H1 (cell line): ENCODE data around the gene FMR1. TPM values are rescaled to one million over a fixed set of nuclear protein-coding genes. Genes with fewer than 3 reads are reported as not detected.

Experiments
- CTCF ChIA-PET: fragments of 300-600 bp; sonication (Branson Sonifier 250); formaldehyde crosslinking; loops from one replicate; lab custom pipeline; 2021; ENCODE audit not compliant: partially characterized antibody; lab: Charles Lee
- POLR2A ChIA-PET: fragments of 300-600 bp; sonication (Branson Sonifier 250); formaldehyde crosslinking; loops from one replicate; lab custom pipeline; 2021; ENCODE audit warnings: inconsistent platforms; ENCODE audit not compliant: partially characterized antibody; lab: Charles Lee
- DNase-seq, 2 experiments: peaks; one replicate each; pipeline versions ENCODE4 v3.0.0 to v3.0.0-alpha.2; 2010 to 2022; ENCODE audit warnings: low spot score in 2 of 2, low read depth in 1 of 2, mixed read lengths in 1 of 2
- FAIRE-seq: peaks from 2 replicates; lab custom pipeline; 2011; peaks lifted over from hg19 to GRCh38; lab: Jason Lieb, UNC
- H2AFZ ChIP-seq: 2 replicates; pipeline ENCODE4 v1.8.1; 2012; ENCODE audit warnings: low read length, inconsistent platforms
- H2AK5ac ChIP-seq: 2 replicates; pipeline ENCODE4 v1.6.1; 2013; ENCODE audit warnings: low read depth, low read length
- H2BK120ac ChIP-seq: replicated peaks from 2 replicates; pipeline ENCODE3; 2013; ENCODE audit warnings: low read depth, low read length, inconsistent platforms
- H2BK12ac ChIP-seq: 2 replicates; pipeline ENCODE4 v1.6.1; 2013; ENCODE audit warnings: low read depth, low read length
- H2BK15ac ChIP-seq: 2 replicates; pipeline ENCODE4 v1.6.1; 2013; ENCODE audit warnings: low read length
- H2BK20ac ChIP-seq: 2 replicates; pipeline ENCODE4 v1.6.1; 2013; ENCODE audit warnings: low read length
- H2BK5ac ChIP-seq: 2 replicates; pipeline ENCODE4 v1.6.1; 2013; ENCODE audit warnings: low read depth, low read length
- H3K14ac ChIP-seq: 2 replicates; pipeline ENCODE4 v1.6.1; 2013; ENCODE audit warnings: inconsistent platforms; ENCODE audit not compliant: insufficient read length
- H3K18ac ChIP-seq: 2 replicates; pipeline ENCODE4 v1.6.1; 2013; ENCODE audit warnings: low read length; ENCODE audit errors: extremely low read depth
- H3K23ac ChIP-seq: 2 replicates; pipeline ENCODE4 v1.6.1; 2013; ENCODE audit warnings: inconsistent platforms; ENCODE audit not compliant: insufficient read length
- H3K23me2 ChIP-seq: 2 replicates; pipeline ENCODE4 v1.6.1; 2013; ENCODE audit warnings: low read depth, low read length
- H3K27ac ChIP-seq: 2 replicates; pipeline ENCODE4 v1.6.1; 2011; ENCODE audit warnings: low read depth, low read length, inconsistent platforms
- H3K27me3 ChIP-seq, 4 experiments: replicated peaks in 1 of 4; 1 replicate in 1 of 4; 2 replicates in 3 of 4; pipeline versions ENCODE4 v1.6.1 to v1.8.1; 2011 to 2013; ENCODE audit warnings: low read length in 3 of 4, mild to moderate bottlenecking in 3 of 4, inconsistent platforms in 2 of 4, mixed read lengths in 2 of 4, moderate library complexity in 1 of 4; ENCODE audit not compliant: control insufficient read depth in 3 of 4, insufficient read depth in 3 of 4; ENCODE audit errors: extremely low read depth in 1 of 4
- H3K36me3 ChIP-seq, 4 experiments: 2 replicates each; pipeline versions ENCODE4 v1.6.1 to v1.8.1; 2011 to 2013; ENCODE audit warnings: mild to moderate bottlenecking in 4 of 4, low read length in 3 of 4, moderate library complexity in 2 of 4, control low read depth in 1 of 4, inconsistent platforms in 1 of 4; ENCODE audit not compliant: insufficient read depth in 4 of 4, control insufficient read depth in 2 of 4
- H3K4ac ChIP-seq: replicated peaks from 2 replicates; pipeline ENCODE3; 2013; ENCODE audit warnings: low read length, low read depth, mixed read lengths, inconsistent platforms; ENCODE audit not compliant: insufficient read length
- H3K4me1 ChIP-seq, 4 experiments: replicated peaks in 1 of 4; 1 replicate in 1 of 4; 2 replicates in 3 of 4; pipeline versions ENCODE4 v1.6.1 to v1.8.1; 2011 to 2013; ENCODE audit warnings: low read length in 3 of 4, inconsistent platforms in 2 of 4, mixed read lengths in 1 of 4; ENCODE audit not compliant: insufficient read depth in 4 of 4, control insufficient read depth in 3 of 4
- H3K4me2 ChIP-seq, 2 experiments: 2 replicates each; pipeline versions ENCODE4 v1.6.1 to v1.8.1; 2011 to 2013; ENCODE audit warnings: low read depth in 2 of 2, low read length in 2 of 2, control low read depth in 1 of 2, inconsistent platforms in 1 of 2, mild to moderate bottlenecking in 1 of 2; ENCODE audit not compliant: insufficient read depth in 1 of 2
- H3K4me3 ChIP-seq, 4 experiments: fragments of 200-600, 300-600 bp in 1 of 4; sonication (generic), shearing (Covaris generic), sonication (Bioruptor Twin) in 1 of 4; 2 replicates each; pipeline versions ENCODE4 v1.5.1 to v1.8.1; 2011 to 2016; ENCODE audit warnings: low read length in 4 of 4, low read depth in 3 of 4, control low read depth in 2 of 4, inconsistent platforms in 2 of 4, mild to moderate bottlenecking in 2 of 4, mixed read lengths in 1 of 4, moderate library complexity in 1 of 4; ENCODE audit not compliant: insufficient read depth in 2 of 4; ENCODE audit errors: extremely low read depth in 1 of 4
- H3K56ac ChIP-seq: replicated peaks from 2 replicates; pipeline ENCODE3; 2013; ENCODE audit warnings: low read depth, mild to moderate bottlenecking, mixed read lengths, low read length, inconsistent platforms; ENCODE audit not compliant: insufficient read length
- H3K79me1 ChIP-seq: 2 replicates; pipeline ENCODE4 v1.6.1; 2013; ENCODE audit warnings: low read depth, low read length, control low read depth
- H3K79me2 ChIP-seq, 2 experiments: 2 replicates each; pipeline versions ENCODE4 v1.6.1 to v1.8.1; 2012 to 2013; ENCODE audit warnings: low read length in 2 of 2, mild to moderate bottlenecking in 2 of 2, inconsistent platforms in 1 of 2; ENCODE audit not compliant: insufficient read depth in 2 of 2, control insufficient read depth in 1 of 2
- H3K9ac ChIP-seq, 4 experiments: replicated peaks in 1 of 4; 1 replicate in 1 of 4; 2 replicates in 3 of 4; pipeline versions ENCODE4 v1.6.1 to v1.8.1; 2011 to 2013; ENCODE audit warnings: low read depth in 3 of 4, low read length in 3 of 4, control low read depth in 2 of 4, mild to moderate bottlenecking in 2 of 4, moderate library complexity in 2 of 4, inconsistent platforms in 1 of 4; ENCODE audit errors: extremely low read depth in 1 of 4
- H3K9me3 ChIP-seq, 2 experiments: 2 replicates each; pipeline versions ENCODE4 v1.6.1 to v1.8.1; 2012 to 2013; ENCODE audit warnings: mild to moderate bottlenecking in 2 of 2, moderate library complexity in 2 of 2, control low read depth in 1 of 2, inconsistent platforms in 1 of 2, low read depth in 1 of 2, low read length in 1 of 2, mixed read lengths in 1 of 2; ENCODE audit not compliant: insufficient read depth in 2 of 2
- H4K20me1 ChIP-seq, 2 experiments: replicated peaks in 1 of 2; 2 replicates each; pipeline versions ENCODE3 to v1.8.1; 2011 to 2013; ENCODE audit warnings: inconsistent platforms in 2 of 2, low read length in 2 of 2, mild to moderate bottlenecking in 1 of 2; ENCODE audit not compliant: insufficient read depth in 2 of 2, control insufficient read depth in 1 of 2
- H4K5ac ChIP-seq: 2 replicates; pipeline ENCODE4 v1.6.1; 2013; ENCODE audit warnings: low read length, low read depth, mixed read lengths, inconsistent platforms; ENCODE audit not compliant: insufficient read length
- H4K8ac ChIP-seq: 2 replicates; pipeline ENCODE4 v1.8.0; 2013; ENCODE audit warnings: mild to moderate bottlenecking, moderate library complexity, low read length, inconsistent platforms; ENCODE audit not compliant: insufficient read depth; ENCODE audit errors: extremely low read depth
- H4K91ac ChIP-seq: replicated peaks from 2 replicates; pipeline ENCODE3; 2013; ENCODE audit warnings: low read length, mixed read lengths, inconsistent platforms; ENCODE audit not compliant: insufficient read length
- BACH1 ChIP-seq: IDR thresholded peaks from 2 replicates; pipeline ENCODE4 v1.6.1; 2012; ENCODE audit warnings: low read length, improper control_type of control experiment
- CHD2 ChIP-seq: IDR thresholded peaks from 2 replicates; pipeline ENCODE4 v1.6.1; 2012; ENCODE audit warnings: low read length, improper control_type of control experiment
- HDAC6 ChIP-seq: IDR thresholded peaks from one replicate; pipeline ENCODE4 v1.7.1; 2012; ENCODE audit warnings: low read depth, mild to moderate bottlenecking, inconsistent platforms, low read length, moderate library complexity
- MAX ChIP-seq: IDR thresholded peaks from 2 replicates; pipeline ENCODE4 v1.6.1; 2012; ENCODE audit warnings: inconsistent platforms
- PHF8 ChIP-seq: fragments of 200-600 bp; sonication (generic); conservative IDR thresholded peaks from 2 replicates; pipeline ENCODE4 v1.7.1; 2012; ENCODE audit warnings: low read depth, mild to moderate bottlenecking, inconsistent platforms, low read length, moderate library complexity
- POLR2AphosphoS5 ChIP-seq: IDR thresholded peaks from 2 replicates; pipeline ENCODE4 v1.6.1; 2011; ENCODE audit warnings: low read depth, low read length
- RBBP5 ChIP-seq: IDR thresholded peaks from 2 replicates; pipeline ENCODE4 v1.7.1; 2012; ENCODE audit warnings: low read depth, mild to moderate bottlenecking, inconsistent platforms, low read length, moderate library complexity, borderline replicate concordance
- SIN3A ChIP-seq, 2 experiments: IDR thresholded peaks in 1 of 2; conservative IDR thresholded peaks in 1 of 2; 2 replicates each; pipeline ENCODE4 v1.6.1; 2011 to 2012; ENCODE audit warnings: low read length in 2 of 2, improper control_type of control experiment in 1 of 2, low read depth in 1 of 2, mild to moderate bottlenecking in 1 of 2
- TAF1 ChIP-seq: IDR thresholded peaks from 2 replicates; pipeline ENCODE4 v1.6.1; 2011; ENCODE audit warnings: mild to moderate bottlenecking, low read depth, low read length
- TEAD4 ChIP-seq: IDR thresholded peaks from 2 replicates; pipeline ENCODE4 v1.6.1; 2012; ENCODE audit warnings: low read depth, low read length, inconsistent platforms, mixed read lengths
- WGBS, 2 experiments: shearing (Covaris generic) in 1 of 2; methylation state at CpG; one replicate each; pipeline versions ENCODE4 v1.1.6 to v1.1.7; 2013 to 2015; ENCODE audit warnings: low lambda C conversion rate in 2 of 2, mixed read lengths in 2 of 2, inconsistent platforms in 1 of 2, low coverage in 1 of 2, missing lambda C conversion rate in 1 of 2; ENCODE audit not compliant: insufficient replicate concordance in 2 of 2, insufficient coverage in 1 of 2, insufficient read length in 1 of 2; ENCODE audit errors: extremely low coverage in 1 of 2, missing lambda C conversion rate in 1 of 2; 5-methylcytosine and 5-hydroxymethylcytosine counted together
- polyA plus RNA-seq, 7 experiments: library from polyadenylated mRNA; depleted of rRNA in 3 of 7; stranded (reverse) in 5 of 7; unstranded in 2 of 7; fragments of >200 nt in 5 of 7; fragments of 200-250 nt in 2 of 7; gene quantifications; 1 replicate in 5 of 7; 2 replicates in 1 of 7; 4 replicates in 1 of 7; pipeline versions ENCODE4 v1.2.1 to v1.2.3, GENCODE V29; 2011 to 2013; ENCODE audit warnings: missing spikeins in 2 of 7, mixed read lengths in 2 of 7
- total RNA-seq: library from RNA; stranded (reverse); fragmentation: NEBNext Ultra II Directional; extraction: Animal tissue kit (Norgen Biotek cat#: 25700); gene quantifications from 2 replicates; pipeline ENCODE4 v1.2.1, GENCODE V29; 2021
- TF ChIP-seq, protein P1 (sequence below): IDR thresholded peaks from 2 replicates; pipeline ENCODE4 v1.6.1; 2012; ENCODE audit warnings: low read length, inconsistent platforms

FMR1 gene
- total and polyA plus RNA-seq, 2 of the 8 experiments (the other 6 are each of a cell fraction or from before 2014, with no cell fraction given): 15.2 to 49.4 TPM

GRCh38 chrX:147910607-147911006, 1.1 kb upstream of the FMR1 start:
- no peak overlapping the region for H3K27ac ChIP-seq
- peak overlapping the region; percentile 77; the same call in 1 of the 2 replicates for H2BK12ac ChIP-seq
- POLR2A ChIA-PET: no interaction called here
- peaks cover 0 to 2% of the 10 kb centered on the region in 2 experiments for H4K20me1 ChIP-seq
- H4K91ac ChIP-seq: no peak overlapping the region
- CTCF ChIA-PET: interaction anchor here (1.0 kb wide), 1 partner anchor 57 kb away, joined by 5 read pairs; no protein-coding TSS in a partner anchor
- H3K14ac ChIP-seq: no peak overlapping the region
- no peak overlapping the region for H2AFZ ChIP-seq
- no peak overlapping the region for H2BK20ac ChIP-seq
- H4K5ac ChIP-seq: no peak overlapping the region
- WGBS, 2 experiments: 93% methylated on average over 7 of the region's 9 CpGs; no CpG with 5 or more reads in 1 of the 2 experiments
- no peak overlapping the region for H3K4ac ChIP-seq
- TF ChIP-seq TEAD4 (no peak), TAF1 (no peak), CHD2 (no peak), MAX (no peak), HDAC6 (no peak), POLR2AphosphoS5 (no peak), RBBP5 (no peak), BACH1 (no peak), SIN3A (conservative IDR thresholded peaks at IDR 0.05 in 1 of 2, IDR thresholded peaks at IDR 0.05 in 1 of 2; ENCODE audit: low read depth in 1 of 2, low read length in 2 of 2) (no peak), PHF8 (no peak)
- TF ChIP-seq, protein P1, sequence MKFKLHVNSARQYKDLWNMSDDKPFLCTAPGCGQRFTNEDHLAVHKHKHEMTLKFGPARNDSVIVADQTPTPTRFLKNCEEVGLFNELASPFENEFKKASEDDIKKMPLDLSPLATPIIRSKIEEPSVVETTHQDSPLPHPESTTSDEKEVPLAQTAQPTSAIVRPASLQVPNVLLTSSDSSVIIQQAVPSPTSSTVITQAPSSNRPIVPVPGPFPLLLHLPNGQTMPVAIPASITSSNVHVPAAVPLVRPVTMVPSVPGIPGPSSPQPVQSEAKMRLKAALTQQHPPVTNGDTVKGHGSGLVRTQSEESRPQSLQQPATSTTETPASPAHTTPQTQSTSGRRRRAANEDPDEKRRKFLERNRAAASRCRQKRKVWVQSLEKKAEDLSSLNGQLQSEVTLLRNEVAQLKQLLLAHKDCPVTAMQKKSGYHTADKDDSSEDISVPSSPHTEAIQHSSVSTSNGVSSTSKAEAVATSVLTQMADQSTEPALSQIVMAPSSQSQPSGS: no peak
- FAIRE-seq (no peak), DNase-seq (no peak)
- H3K4me3 ChIP-seq: no peak overlapping the region; a peak in 2 of 8 replicates
- no peak overlapping the region for H3K56ac ChIP-seq
- H3K4me1 ChIP-seq: peaks cover 0 to 4% (median 2%) of the 10 kb centered on the region in 4 experiments; a peak in 2 of 7 replicates
- H3K18ac ChIP-seq: no peak overlapping the region
- H4K8ac ChIP-seq: peak overlapping the region; percentile 57; the same call in 1 of the 2 replicates
- no peaks in the 10 kb centered on the region for H3K23me2 ChIP-seq
- no peak overlapping the region for H2BK5ac ChIP-seq
- no peaks in the 10 kb centered on the region for H3K79me1 ChIP-seq
- no peak overlapping the region for H3K9ac ChIP-seq
- H3K23ac ChIP-seq: no peak overlapping the region
- H3K79me2 ChIP-seq: peaks cover 0 to 34% of the 10 kb centered on the region in 2 experiments; a peak in 2 of 4 replicates
- H3K27me3 ChIP-seq: peaks cover 0 to 4% (median 2%) of the 10 kb centered on the region in 4 experiments; a peak in 3 of 7 replicates
- no peak overlapping the region; the same call in 1 of the 2 replicates for H2AK5ac ChIP-seq
- H3K9me3 ChIP-seq: no peaks in the 10 kb centered on the region
- H2BK120ac ChIP-seq: no peak overlapping the region
- no peak overlapping the region for H2BK15ac ChIP-seq
- no peaks in the 10 kb centered on the region for H3K36me3 ChIP-seq
- H3K4me2 ChIP-seq: peak overlapping the region in 1 of 2 experiments; percentile 52; a peak in 2 of 4 replicates
